Measurements from ENCODE around the gene ARMC6. TPM values are rescaled to one million over a fixed set of nuclear protein-coding genes. Genes with fewer than 3 reads are reported as not detected.

ARMC6 gene
- total and polyA plus RNA-seq, 4 donors = 23.5 to 33.3 (median 32.2) TPM

GRCh38 chr19:18996351-18996750 lies 37.1 kb upstream of the ARMC6 start:
- no peak for TF ChIP-seq CTCF (IDR thresholded peaks at IDR 0.05; ENCODE audit: control extremely low read depth, extremely low read depth)
- peaks cover 10 to 49% (median 19%) of the 10 kb centered on the region in 4 donors for H3K36me3 ChIP-seq (ENCODE audit: control insufficient read depth in 4 of 4, insufficient read depth in 4 of 4, low read length in 4 of 4)
- no peak overlapping the region for H3K4me3 ChIP-seq
- H3K9me3 ChIP-seq (ENCODE audit: control insufficient read depth in 4 of 4, insufficient read depth in 3 of 4, low read length in 3 of 4) = no peaks in the 10 kb centered on the region
- DNase-seq (no peak), ATAC-seq (ENCODE audit: insufficient read depth, low FRiP score) (no peak)
- no peak overlapping the region for H3K9ac ChIP-seq (ENCODE audit: insufficient read depth in 1 of 2, low read length in 2 of 2)
- WGBS, 2 donors = 94 to 96% methylated on average over 10 of the region's 10 CpGs
- H3K27ac ChIP-seq (ENCODE audit: low read depth in 1 of 2, low read length in 1 of 2) = no peak overlapping the region
- no peaks in the 10 kb centered on the region for H3K27me3 ChIP-seq (ENCODE audit: control insufficient read depth in 3 of 3, insufficient read depth in 3 of 3, low read length in 2 of 3)
- H3K4me1 ChIP-seq (ENCODE audit: control insufficient read depth in 5 of 5, insufficient read depth in 5 of 5, low read length in 5 of 5) = peaks cover 0 to 33% (median 12%) of the 10 kb centered on the region in 5 donors

GRCh38 chr19:18996796-18997394 lies 36.5 kb upstream of the ARMC6 start:
- no peak for TF ChIP-seq CTCF (IDR thresholded peaks at IDR 0.05; ENCODE audit: control extremely low read depth, extremely low read depth)
- Histone ChIP-seq H3K4me1 (ENCODE audit: control insufficient read depth in 5 of 5, insufficient read depth in 5 of 5, low read length in 5 of 5) (peaks cover 0 to 32% (median 12%) of the 10 kb centered on the region in 5 donors), H3K27me3 (ENCODE audit: control insufficient read depth in 3 of 3, insufficient read depth in 3 of 3, low read length in 2 of 3) (no peaks in the 10 kb centered on the region), H3K4me3 (no peak overlapping the region), H3K9ac (ENCODE audit: insufficient read depth in 1 of 2, low read length in 2 of 2) (no peak overlapping the region), H3K9me3 (ENCODE audit: control insufficient read depth in 4 of 4, insufficient read depth in 3 of 4, low read length in 3 of 4) (no peaks in the 10 kb centered on the region), H3K36me3 (ENCODE audit: control insufficient read depth in 4 of 4, insufficient read depth in 4 of 4, low read length in 4 of 4) (peaks cover 12 to 48% (median 23%) of the 10 kb centered on the region in 4 donors), H3K27ac (ENCODE audit: low read depth in 1 of 2, low read length in 1 of 2) (no peak overlapping the region)
- no peak for ATAC-seq (ENCODE audit: insufficient read depth, low FRiP score)
- 87 to 92% methylated on average over 6 of the region's 6 CpGs for WGBS, 2 donors
- no peak for DNase-seq

- H3K9ac ChIP-seq (ENCODE audit: insufficient read depth in 1 of 2, low read length in 2 of 2) = no peak overlapping the region
- peaks cover 9 to 45% (median 26%) of the 10 kb centered on the region in 4 donors for H3K36me3 ChIP-seq (ENCODE audit: control insufficient read depth in 4 of 4, insufficient read depth in 4 of 4, low read length in 4 of 4)
- no peak for DNase-seq
- no peak for TF ChIP-seq CTCF (IDR thresholded peaks at IDR 0.05; ENCODE audit: control extremely low read depth, extremely low read depth)
- no peaks in the 10 kb centered on the region for H3K9me3 ChIP-seq (ENCODE audit: control insufficient read depth in 4 of 4, insufficient read depth in 3 of 4, low read length in 3 of 4)
- H3K4me1 ChIP-seq (ENCODE audit: control insufficient read depth in 5 of 5, insufficient read depth in 5 of 5, low read length in 5 of 5) = peaks cover 0 to 24% (median 8%) of the 10 kb centered on the region in 5 donors
- no peak for ATAC-seq (ENCODE audit: insufficient read depth, low FRiP score)
- WGBS, 2 donors = 93 to 94% methylated on average over 8 of the region's 8 CpGs
- no peak overlapping the region for H3K27ac ChIP-seq (ENCODE audit: low read depth in 1 of 2, low read length in 1 of 2)
- no peaks in the 10 kb centered on the region for H3K27me3 ChIP-seq (ENCODE audit: control insufficient read depth in 3 of 3, insufficient read depth in 3 of 3, low read length in 2 of 3)
- no peak overlapping the region for H3K4me3 ChIP-seq
These were observed 35.1 kb upstream of the ARMC6 start for GRCh38 chr19:18998276-18998675.

Data from lung (tissue), 12 donors.